IMR-90 (cell line): ENCODE measurements around the gene PCNX2.

Experiments
- CEBPB ChIP-seq: IDR thresholded peaks from 2 replicates; pipeline ENCODE4 v1.6.1; 2012; ENCODE audit warnings: low read depth, low read length, improper control_type of control experiment
- CTCF ChIP-seq: conservative IDR thresholded peaks from 2 replicates; pipeline ENCODE4 v1.5.1; 2012; ENCODE audit warnings: mild to moderate bottlenecking, low read depth, low read length, improper control_type of control experiment
- MAZ ChIP-seq: IDR thresholded peaks from 2 replicates; pipeline ENCODE4 v1.6.1; 2012; ENCODE audit warnings: low read depth, mild to moderate bottlenecking, low read length, improper control_type of control experiment, moderate library complexity, borderline replicate concordance
- SMC3 ChIP-seq: fragments of 150-350 bp; IDR thresholded peaks from 2 replicates; pipeline ENCODE4 v1.6.1; 2016; ENCODE audit warnings: low read depth, mild to moderate bottlenecking, antibody characterized with exemption, low read length, moderate library complexity

GRCh38 chr1:232940262-232940661 is 355.3 kb downstream of the PCNX2 start:
- TF ChIP-seq CEBPB = no peak
- TF ChIP-seq CTCF = no peak
- no peak for TF ChIP-seq MAZ
- no peak for TF ChIP-seq SMC3
